ENCODE results near the gene NRM. TPM values are rescaled to one million over a fixed set of nuclear protein-coding genes. Genes with fewer than 3 reads are reported as not detected.
A peak's percentile ranks its signal among the peaks of the same experiment; 100 is the strongest.

Gene NRM
- polyA plus RNA-seq, 1 donor from 2014 or later = 7.1 TPM

DNA sequence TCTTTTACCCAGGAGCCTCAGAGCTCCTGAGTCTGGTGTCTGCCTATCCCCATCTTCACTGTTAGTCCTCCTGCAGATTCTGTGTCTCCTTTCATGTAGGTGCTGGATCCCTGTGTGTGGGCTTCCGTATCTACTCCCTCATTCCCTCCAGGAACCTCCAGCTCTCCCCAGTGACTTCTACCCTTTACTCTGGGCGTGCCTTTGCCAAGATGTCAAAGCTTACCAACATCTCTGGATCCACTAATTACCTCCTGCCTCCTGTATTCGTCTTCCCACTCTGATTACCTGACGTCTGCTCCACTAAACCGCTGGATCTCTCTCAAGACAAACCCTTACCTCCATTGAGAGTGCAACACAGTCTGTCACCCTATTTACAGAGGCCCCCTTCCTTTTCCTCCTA lies 46.0 kb downstream of the NRM start:
- Histone ChIP-seq H3K9ac (ENCODE audit: low read length) (peak overlapping the region; percentile 10), H3K9me2 (ENCODE audit: insufficient read depth, low read length) (no peaks in the 10 kb centered on the region), H4K20me1 (ENCODE audit: insufficient read depth) (no peaks in the 10 kb centered on the region), H3K36me3 (ENCODE audit: insufficient read depth, low read length) (peaks cover 8% of the 10 kb centered on the region), H3K27ac (ENCODE audit: low read length) (no peak overlapping the region), H3K4me2 (ENCODE audit: low read length) (no peak overlapping the region), H3K9me3 (ENCODE audit: low read length) (no peaks in the 10 kb centered on the region), H2AFZ (ENCODE audit: low read depth, low read length) (no peak overlapping the region), H3F3A (ENCODE audit: insufficient read depth, low read length, poor library complexity, severe bottlenecking) (no peaks in the 10 kb centered on the region), H3K79me2 (replicated peaks; ENCODE audit: insufficient read depth, low read length) (peaks cover 29% of the 10 kb centered on the region), H3K4me3 (ENCODE audit: low read length) (no peak overlapping the region), H3K27me3 (ENCODE audit: insufficient read depth, low read depth, low read length) (no peaks in the 10 kb centered on the region)
- no peak for TF ChIP-seq EZH2 (IDR thresholded peaks at IDR 0.05; ENCODE audit: borderline replicate concordance, insufficient read depth, low read length, poor library complexity, severe bottlenecking)
- TF ChIP-seq RAD21 (conservative IDR thresholded peaks at IDR 0.05) = no peak
- TF ChIP-seq, protein P1, sequence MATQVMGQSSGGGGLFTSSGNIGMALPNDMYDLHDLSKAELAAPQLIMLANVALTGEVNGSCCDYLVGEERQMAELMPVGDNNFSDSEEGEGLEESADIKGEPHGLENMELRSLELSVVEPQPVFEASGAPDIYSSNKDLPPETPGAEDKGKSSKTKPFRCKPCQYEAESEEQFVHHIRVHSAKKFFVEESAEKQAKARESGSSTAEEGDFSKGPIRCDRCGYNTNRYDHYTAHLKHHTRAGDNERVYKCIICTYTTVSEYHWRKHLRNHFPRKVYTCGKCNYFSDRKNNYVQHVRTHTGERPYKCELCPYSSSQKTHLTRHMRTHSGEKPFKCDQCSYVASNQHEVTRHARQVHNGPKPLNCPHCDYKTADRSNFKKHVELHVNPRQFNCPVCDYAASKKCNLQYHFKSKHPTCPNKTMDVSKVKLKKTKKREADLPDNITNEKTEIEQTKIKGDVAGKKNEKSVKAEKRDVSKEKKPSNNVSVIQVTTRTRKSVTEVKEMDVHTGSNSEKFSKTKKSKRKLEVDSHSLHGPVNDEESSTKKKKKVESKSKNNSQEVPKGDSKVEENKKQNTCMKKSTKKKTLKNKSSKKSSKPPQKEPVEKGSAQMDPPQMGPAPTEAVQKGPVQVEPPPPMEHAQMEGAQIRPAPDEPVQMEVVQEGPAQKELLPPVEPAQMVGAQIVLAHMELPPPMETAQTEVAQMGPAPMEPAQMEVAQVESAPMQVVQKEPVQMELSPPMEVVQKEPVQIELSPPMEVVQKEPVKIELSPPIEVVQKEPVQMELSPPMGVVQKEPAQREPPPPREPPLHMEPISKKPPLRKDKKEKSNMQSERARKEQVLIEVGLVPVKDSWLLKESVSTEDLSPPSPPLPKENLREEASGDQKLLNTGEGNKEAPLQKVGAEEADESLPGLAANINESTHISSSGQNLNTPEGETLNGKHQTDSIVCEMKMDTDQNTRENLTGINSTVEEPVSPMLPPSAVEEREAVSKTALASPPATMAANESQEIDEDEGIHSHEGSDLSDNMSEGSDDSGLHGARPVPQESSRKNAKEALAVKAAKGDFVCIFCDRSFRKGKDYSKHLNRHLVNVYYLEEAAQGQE (IDR thresholded peaks at IDR 0.05; ENCODE audit: borderline replicate concordance) = no peak
- TF ChIP-seq, protein P2, sequence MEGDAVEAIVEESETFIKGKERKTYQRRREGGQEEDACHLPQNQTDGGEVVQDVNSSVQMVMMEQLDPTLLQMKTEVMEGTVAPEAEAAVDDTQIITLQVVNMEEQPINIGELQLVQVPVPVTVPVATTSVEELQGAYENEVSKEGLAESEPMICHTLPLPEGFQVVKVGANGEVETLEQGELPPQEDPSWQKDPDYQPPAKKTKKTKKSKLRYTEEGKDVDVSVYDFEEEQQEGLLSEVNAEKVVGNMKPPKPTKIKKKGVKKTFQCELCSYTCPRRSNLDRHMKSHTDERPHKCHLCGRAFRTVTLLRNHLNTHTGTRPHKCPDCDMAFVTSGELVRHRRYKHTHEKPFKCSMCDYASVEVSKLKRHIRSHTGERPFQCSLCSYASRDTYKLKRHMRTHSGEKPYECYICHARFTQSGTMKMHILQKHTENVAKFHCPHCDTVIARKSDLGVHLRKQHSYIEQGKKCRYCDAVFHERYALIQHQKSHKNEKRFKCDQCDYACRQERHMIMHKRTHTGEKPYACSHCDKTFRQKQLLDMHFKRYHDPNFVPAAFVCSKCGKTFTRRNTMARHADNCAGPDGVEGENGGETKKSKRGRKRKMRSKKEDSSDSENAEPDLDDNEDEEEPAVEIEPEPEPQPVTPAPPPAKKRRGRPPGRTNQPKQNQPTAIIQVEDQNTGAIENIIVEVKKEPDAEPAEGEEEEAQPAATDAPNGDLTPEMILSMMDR (IDR thresholded peaks at IDR 0.05; ENCODE audit: poor library complexity, severe bottlenecking) = no peak
- TF ChIP-seq POLR2AphosphoS5 (IDR thresholded peaks at IDR 0.05) = no peak
- no peak for TF ChIP-seq EP300 (conservative IDR thresholded peaks at IDR 0.05; ENCODE audit: poor library complexity, severe bottlenecking)
- no peak for TF ChIP-seq MXI1 (conservative IDR thresholded peaks at IDR 0.05; ENCODE audit: poor library complexity, severe bottlenecking)
- TF ChIP-seq TAF1 (IDR thresholded peaks at IDR 0.05; ENCODE audit: low read depth) = no peak
- TF ChIP-seq SMC3 (conservative IDR thresholded peaks at IDR 0.05; ENCODE audit: poor library complexity) = no peak

DNA sequence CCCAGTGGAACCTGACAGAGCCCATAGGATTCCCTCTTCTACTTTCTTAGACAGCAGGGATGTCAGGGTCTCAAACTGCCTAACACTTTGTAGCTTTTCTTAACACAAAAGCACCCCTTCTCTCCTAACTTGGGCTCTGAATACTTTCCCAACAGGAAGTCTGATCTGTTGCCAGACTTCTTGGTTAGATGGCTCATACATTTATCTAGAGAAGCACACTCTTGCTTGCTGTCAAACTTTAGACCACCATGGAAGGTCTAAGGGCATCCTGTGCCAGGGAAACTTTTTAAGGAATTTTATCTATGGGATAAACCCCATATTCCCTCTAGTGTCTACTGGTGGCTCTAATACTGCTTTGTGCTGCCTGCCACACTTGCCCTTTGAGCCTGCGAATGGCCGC lies 47.1 kb downstream of the NRM start:
- Histone ChIP-seq H3K27me3 (ENCODE audit: insufficient read depth, low read depth, low read length) (no peaks in the 10 kb centered on the region), H3K79me2 (replicated peaks; ENCODE audit: insufficient read depth, low read length) (peaks cover 29% of the 10 kb centered on the region), H3F3A (ENCODE audit: insufficient read depth, low read length, poor library complexity, severe bottlenecking) (no peaks in the 10 kb centered on the region), H4K20me1 (ENCODE audit: insufficient read depth) (no peaks in the 10 kb centered on the region), H3K9ac (ENCODE audit: low read length) (no peak overlapping the region), H3K4me3 (ENCODE audit: low read length) (no peak overlapping the region), H3K9me2 (ENCODE audit: insufficient read depth, low read length) (no peaks in the 10 kb centered on the region), H3K36me3 (ENCODE audit: insufficient read depth, low read length) (peaks cover 8% of the 10 kb centered on the region), H3K4me2 (ENCODE audit: low read length) (no peak overlapping the region), H2AFZ (ENCODE audit: low read depth, low read length) (no peak overlapping the region), H3K9me3 (ENCODE audit: low read length) (no peaks in the 10 kb centered on the region), H3K27ac (ENCODE audit: low read length) (no peak overlapping the region)
- TF ChIP-seq SMC3 (conservative IDR thresholded peaks at IDR 0.05; ENCODE audit: poor library complexity) (no peak), RAD21 (conservative IDR thresholded peaks at IDR 0.05) (no peak), TAF1 (IDR thresholded peaks at IDR 0.05; ENCODE audit: low read depth) (no peak), POLR2AphosphoS5 (IDR thresholded peaks at IDR 0.05) (no peak), EP300 (conservative IDR thresholded peaks at IDR 0.05; ENCODE audit: poor library complexity, severe bottlenecking) (no peak), MXI1 (conservative IDR thresholded peaks at IDR 0.05; ENCODE audit: poor library complexity, severe bottlenecking) (no peak), EZH2 (IDR thresholded peaks at IDR 0.05; ENCODE audit: borderline replicate concordance, insufficient read depth, low read length, poor library complexity, severe bottlenecking) (no peak)
- TF ChIP-seq, protein P2 (IDR thresholded peaks at IDR 0.05; ENCODE audit: poor library complexity, severe bottlenecking) = no peak
- TF ChIP-seq, protein P1 (IDR thresholded peaks at IDR 0.05; ENCODE audit: borderline replicate concordance) = no peak
